ENCODE data around the gene EFR3B. TPM values are rescaled to one million over a fixed set of nuclear protein-coding genes. Genes with fewer than 3 reads are reported as not detected.

The EFR3B gene
- total RNA-seq, 1 donor from 2014 or later = 17.2 TPM

GRCh38 chr2:25178976-25179375 is 137.1 kb downstream of the EFR3B start:
- Mint-ChIP-seq H3K4me1 (peaks cover 36% of the 10 kb centered on the region), H3K27ac (peak overlapping the region; percentile 37), H3K9me3 (peaks cover 9% of the 10 kb centered on the region), H3K27me3 (ENCODE audit: insufficient read depth, low read depth) (peaks cover 18% of the 10 kb centered on the region), H3K36me3 (no peaks in the 10 kb centered on the region), H3K4me3 (no peak overlapping the region)
- Histone ChIP-seq H3K27me3 (peaks cover 15% of the 10 kb centered on the region), H3F3A (ENCODE audit: low read depth) (peaks cover 16% of the 10 kb centered on the region), H2AFZ (replicated peaks) (no peak overlapping the region), H3K4me2 (no peak overlapping the region), H3K36me3 (no peaks in the 10 kb centered on the region), H3K79me2 (ENCODE audit: low read depth) (no peaks in the 10 kb centered on the region), H3K4me3 (no peak overlapping the region), H3K27ac (no peak overlapping the region), H3K4me1 (peaks cover 26% of the 10 kb centered on the region), H3K9ac (no peak overlapping the region), H3K9me3 (ENCODE audit: low read depth) (no peaks in the 10 kb centered on the region), H4K20me1 (ENCODE audit: low read depth) (no peaks in the 10 kb centered on the region)
- DNase-seq (ENCODE audit: low spot score) = no peak
- TF ChIP-seq CTCF (IDR thresholded peaks at IDR 0.05) = no peak
- TF ChIP-seq EZH2 (IDR thresholded peaks at IDR 0.05) = no peak
- no peak for TF ChIP-seq EZH2phosphoT487 (IDR thresholded peaks at IDR 0.05)

- DNase-seq (ENCODE audit: low spot score) = no peak
- H3K9ac ChIP-seq = no peak overlapping the region
- no peak overlapping the region for H3K27ac Mint-ChIP-seq
- H3F3A ChIP-seq (ENCODE audit: low read depth) = no peaks in the 10 kb centered on the region
- no peak overlapping the region for H3K4me3 ChIP-seq
- no peaks in the 10 kb centered on the region for H3K9me3 ChIP-seq (ENCODE audit: low read depth)
- H3K9me3 Mint-ChIP-seq = peaks cover 9% of the 10 kb centered on the region
- H3K27me3 ChIP-seq = no peaks in the 10 kb centered on the region
- H3K36me3 Mint-ChIP-seq = no peaks in the 10 kb centered on the region
- H3K27me3 Mint-ChIP-seq (ENCODE audit: insufficient read depth, low read depth) = peaks cover 17% of the 10 kb centered on the region
- H3K4me1 ChIP-seq = peaks cover 6% of the 10 kb centered on the region
- no peak overlapping the region for H3K4me2 ChIP-seq
- H3K4me3 Mint-ChIP-seq = no peak overlapping the region
- no peaks in the 10 kb centered on the region for H3K79me2 ChIP-seq (ENCODE audit: low read depth)
- no peak for TF ChIP-seq CTCF (IDR thresholded peaks at IDR 0.05)
- no peak for TF ChIP-seq EZH2 (IDR thresholded peaks at IDR 0.05)
- no peak for TF ChIP-seq EZH2phosphoT487 (IDR thresholded peaks at IDR 0.05)
- H3K36me3 ChIP-seq = no peaks in the 10 kb centered on the region
- H4K20me1 ChIP-seq (ENCODE audit: low read depth) = no peaks in the 10 kb centered on the region
- no peak overlapping the region for H3K27ac ChIP-seq
- H2AFZ ChIP-seq (replicated peaks) = no peak overlapping the region
- H3K4me1 Mint-ChIP-seq = peaks cover 14% of the 10 kb centered on the region
Observed at GRCh38 chr2:25184254-25184653, 142.4 kb downstream of the EFR3B start.

- peak; percentile 44 for DNase-seq (ENCODE audit: low spot score)
- H3K36me3 Mint-ChIP-seq = no peaks in the 10 kb centered on the region
- TF ChIP-seq EZH2phosphoT487 (IDR thresholded peaks at IDR 0.05) (no peak), EZH2 (IDR thresholded peaks at IDR 0.05) (no peak), CTCF (IDR thresholded peaks at IDR 0.05) (no peak)
- peak overlapping the region; percentile 50 for H3K27ac Mint-ChIP-seq
- Histone ChIP-seq H3K27ac (no peak overlapping the region), H3K27me3 (no peaks in the 10 kb centered on the region), H3K4me2 (no peak overlapping the region), H3F3A (ENCODE audit: low read depth) (no peaks in the 10 kb centered on the region), H3K9ac (no peak overlapping the region), H3K4me1 (peaks cover 15% of the 10 kb centered on the region), H2AFZ (replicated peaks) (no peak overlapping the region), H3K79me2 (ENCODE audit: low read depth) (no peaks in the 10 kb centered on the region), H3K4me3 (no peak overlapping the region), H3K9me3 (ENCODE audit: low read depth) (no peaks in the 10 kb centered on the region), H4K20me1 (ENCODE audit: low read depth) (no peaks in the 10 kb centered on the region), H3K36me3 (no peaks in the 10 kb centered on the region)
- peaks cover 32% of the 10 kb centered on the region for H3K4me1 Mint-ChIP-seq
- peaks cover 12% of the 10 kb centered on the region for H3K27me3 Mint-ChIP-seq (ENCODE audit: insufficient read depth, low read depth)
- peaks cover under 1% of the 10 kb centered on the region for H3K9me3 Mint-ChIP-seq
- H3K4me3 Mint-ChIP-seq = no peak overlapping the region
Observed at GRCh38 chr2:25187729-25188350, 146.0 kb downstream of the EFR3B start.

All from neural progenitor cell (in vitro differentiated cells).